ENCODE data around the gene S100A9. TPM values are rescaled to one million over a fixed set of nuclear protein-coding genes. Genes with fewer than 3 reads are reported as not detected.
A peak's percentile ranks its signal among the peaks of the same experiment; 100 is the strongest.

S100A9 gene
- total and polyA plus RNA-seq, 4 donors = 110 to 485 (median 203) TPM

- DNase-seq = no peak
- Histone ChIP-seq H3K27me3 (ENCODE audit: control insufficient read depth in 1 of 2, insufficient read depth in 2 of 2, low read length in 1 of 2) (no peaks in the 10 kb centered on the region), H3K9me3 (ENCODE audit: control insufficient read depth, low read length) (no peaks in the 10 kb centered on the region), H3K27ac (ENCODE audit: low read depth in 1 of 2, low read length in 2 of 2) (no peak within 1 kb of the TSS), H3K4me1 (ENCODE audit: control insufficient read depth in 1 of 2, insufficient read depth in 2 of 2, low read length in 2 of 2) (no peaks in the 10 kb centered on the region), H3K36me3 (ENCODE audit: control insufficient read depth in 1 of 2, insufficient read depth in 2 of 2, low read length in 1 of 2) (no peaks in the 10 kb centered on the region), H3K4me3 (ENCODE audit: low read length in 2 of 2) (no peak within 1 kb of the TSS)
- intact Hi-C loops (cut with DNase I) = no loop called here
- no peak for ATAC-seq (ENCODE audit: low FRiP score)
- WGBS, 2 donors = 62 to 65% methylated on average over 10 of the region's 10 CpGs
Observed at GRCh38 chr1:153348511-153349362, 8.9 kb upstream of the S100A9 start, which contains the start of gene PGLYRP4. Gene PGLYRP4 (minus strand): TSS chr1:153348841. CDS start chr1:153347932, 909 bp downstream.

DNA sequence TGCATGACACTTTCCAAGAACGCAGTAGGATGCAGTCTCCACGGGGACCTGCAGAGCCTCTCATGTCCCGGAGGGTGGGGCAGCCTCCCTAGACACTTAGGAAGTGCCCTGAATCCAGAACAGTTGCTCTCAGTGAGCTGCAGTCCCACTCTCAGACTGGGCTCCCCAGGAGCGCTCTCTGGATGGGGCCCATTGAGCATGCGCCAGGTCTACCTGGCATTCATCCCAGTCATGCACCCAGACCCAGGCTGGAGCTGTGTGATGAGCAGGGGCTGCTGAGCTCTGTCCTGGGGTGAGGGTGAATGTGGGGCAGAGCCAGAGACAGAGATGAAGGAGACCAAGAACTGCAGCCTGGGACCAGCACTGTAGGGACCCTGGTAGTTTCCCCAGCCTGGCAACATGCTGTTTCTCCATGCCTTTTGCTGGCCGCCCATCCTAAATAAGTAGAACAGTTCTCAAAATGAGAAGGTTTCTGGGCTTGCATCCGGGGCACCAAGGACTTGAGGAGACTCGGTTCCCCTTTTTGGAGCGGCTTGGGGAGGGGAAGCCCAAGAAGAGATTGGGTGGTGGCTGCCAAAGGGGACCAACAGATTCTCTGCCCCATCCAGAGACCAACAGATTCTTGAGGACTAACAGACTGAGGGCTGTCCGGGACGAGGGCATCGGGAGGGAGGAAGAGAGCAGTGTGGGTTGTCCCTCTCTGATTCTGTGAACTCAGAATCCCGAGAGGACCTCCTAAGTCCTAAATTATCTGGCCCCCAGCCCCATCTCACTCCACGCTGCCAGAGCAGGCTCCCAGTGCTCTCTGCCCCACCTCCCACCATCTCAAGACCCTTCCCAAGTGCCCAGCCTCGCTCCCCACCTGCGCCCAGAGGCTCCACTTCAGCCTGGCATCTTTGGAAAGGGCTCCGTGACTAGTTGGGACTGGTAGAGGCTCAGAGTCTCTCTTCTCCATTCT is 8.0 kb upstream of the S100A9 start:
- Histone ChIP-seq H3K9me3 (ENCODE audit: control insufficient read depth, low read length) (no peaks in the 10 kb centered on the region), H3K4me1 (ENCODE audit: control insufficient read depth in 1 of 2, insufficient read depth in 2 of 2, low read length in 2 of 2) (no peaks in the 10 kb centered on the region), H3K36me3 (ENCODE audit: control insufficient read depth in 1 of 2, insufficient read depth in 2 of 2, low read length in 1 of 2) (no peaks in the 10 kb centered on the region), H3K4me3 (ENCODE audit: low read length in 2 of 2) (no peak overlapping the region), H3K27ac (ENCODE audit: low read depth in 1 of 2, low read length in 2 of 2) (no peak overlapping the region), H3K27me3 (ENCODE audit: control insufficient read depth in 1 of 2, insufficient read depth in 2 of 2, low read length in 1 of 2) (no peaks in the 10 kb centered on the region)
- intact Hi-C loops (cut with DNase I) = loop anchor here in 1 of 2 donors (5.0 to 10.0 kb wide), 3 partner anchors 115 to 635 kb away; partner anchors contain the start of genes RAB13 and S100A7
- WGBS, 2 donors = 59 to 61% methylated on average over 17 of the region's 17 CpGs
- ATAC-seq (ENCODE audit: low FRiP score) (no peak), DNase-seq (no peak)

GRCh38 chr1:153350321-153350957 is 7.2 kb upstream of the S100A9 start:
- H3K27me3 ChIP-seq (ENCODE audit: control insufficient read depth in 1 of 2, insufficient read depth in 2 of 2, low read length in 1 of 2) = no peaks in the 10 kb centered on the region
- intact Hi-C loops (cut with DNase I) = loop anchor here in 1 of 2 donors (5.0 to 10.0 kb wide), 3 partner anchors 114 to 634 kb away; partner anchors contain the start of genes RAB13 and S100A7
- 17 to 39% methylated on average over 1 of the region's 1 CpG for WGBS, 2 donors

GRCh38 chr1:153352523-153352922 is 5.1 kb upstream of the S100A9 start:
- H3K4me1 ChIP-seq (ENCODE audit: control insufficient read depth in 1 of 2, insufficient read depth in 2 of 2, low read length in 2 of 2) = no peaks in the 10 kb centered on the region
- H3K4me3 ChIP-seq (ENCODE audit: low read length in 2 of 2) = no peak overlapping the region
- no peaks in the 10 kb centered on the region for H3K36me3 ChIP-seq (ENCODE audit: control insufficient read depth in 1 of 2, insufficient read depth in 2 of 2, low read length in 1 of 2)
- ATAC-seq (ENCODE audit: low FRiP score) (peak; percentile 83), DNase-seq (peak; percentile 79 to 85)
- no peaks in the 10 kb centered on the region for H3K27me3 ChIP-seq (ENCODE audit: control insufficient read depth in 1 of 2, insufficient read depth in 2 of 2, low read length in 1 of 2)
- WGBS, 2 donors = 0% methylated on average over 4 of the region's 4 CpGs
- no peaks in the 10 kb centered on the region for H3K9me3 ChIP-seq (ENCODE audit: control insufficient read depth, low read length)
- intact Hi-C loops (cut with DNase I) = loop anchor here (1.0 to 10.0 kb wide), 5 partner anchors 112 to 632 kb away; partner anchors contain the start of genes RAB13 (in 1 of the 2) and S100A7 (in 1 of the 2)
- no peak overlapping the region for H3K27ac ChIP-seq (ENCODE audit: low read depth in 1 of 2, low read length in 2 of 2)

More at GRCh38 chr1:153350321-153350957, 7.2 kb upstream of the S100A9 start:
- DNase-seq = no peak
- no peak overlapping the region for H3K4me3 ChIP-seq (ENCODE audit: low read length in 2 of 2)
- no peak overlapping the region for H3K27ac ChIP-seq (ENCODE audit: low read depth in 1 of 2, low read length in 2 of 2)
- no peaks in the 10 kb centered on the region for H3K9me3 ChIP-seq (ENCODE audit: control insufficient read depth, low read length)
- no peaks in the 10 kb centered on the region for H3K4me1 ChIP-seq (ENCODE audit: control insufficient read depth in 1 of 2, insufficient read depth in 2 of 2, low read length in 2 of 2)
- no peak for ATAC-seq (ENCODE audit: low FRiP score)
- H3K36me3 ChIP-seq (ENCODE audit: control insufficient read depth in 1 of 2, insufficient read depth in 2 of 2, low read length in 1 of 2) = no peaks in the 10 kb centered on the region

DNA sequence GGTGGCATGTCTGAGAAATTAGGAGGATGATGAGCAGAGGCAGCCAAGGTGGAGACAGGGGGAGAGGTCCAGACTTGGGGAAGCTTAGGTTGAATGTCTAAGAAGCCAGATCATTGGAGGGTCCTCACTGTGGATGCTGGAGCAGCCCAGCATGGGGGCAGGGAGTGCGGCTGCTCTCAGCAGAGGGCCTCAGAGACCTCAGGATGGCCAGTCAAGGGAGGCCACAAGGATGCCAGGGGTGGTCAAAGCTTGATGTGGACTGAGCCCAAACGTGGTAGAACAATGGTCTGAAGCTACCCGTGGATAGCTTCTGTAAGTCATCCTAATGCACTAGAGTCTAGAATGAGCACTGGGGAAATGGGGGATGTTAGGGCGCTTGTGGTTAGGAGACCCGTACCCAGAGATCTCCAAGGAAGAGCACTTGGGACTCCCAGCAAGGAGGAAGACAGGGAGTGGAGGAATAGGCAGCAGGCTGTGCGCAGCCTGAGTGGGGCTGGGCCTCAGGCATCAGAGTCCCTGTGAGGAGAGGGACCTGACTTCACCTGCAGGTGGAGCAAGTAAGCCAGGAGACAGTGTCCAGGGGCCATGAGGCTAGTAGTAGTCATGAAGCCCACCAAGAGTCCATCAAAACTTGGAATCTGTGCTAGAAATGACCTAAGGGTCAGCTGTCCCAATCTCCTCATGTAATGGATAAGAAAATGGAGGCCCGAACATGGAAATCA is 4.3 kb upstream of the S100A9 start:
- Histone ChIP-seq H3K27ac (ENCODE audit: low read depth in 1 of 2, low read length in 2 of 2) (no peak overlapping the region), H3K27me3 (ENCODE audit: control insufficient read depth in 1 of 2, insufficient read depth in 2 of 2, low read length in 1 of 2) (no peaks in the 10 kb centered on the region), H3K36me3 (ENCODE audit: control insufficient read depth in 1 of 2, insufficient read depth in 2 of 2, low read length in 1 of 2) (no peaks in the 10 kb centered on the region), H3K9me3 (ENCODE audit: control insufficient read depth, low read length) (no peaks in the 10 kb centered on the region), H3K4me3 (ENCODE audit: low read length in 2 of 2) (no peak overlapping the region), H3K4me1 (ENCODE audit: control insufficient read depth in 1 of 2, insufficient read depth in 2 of 2, low read length in 2 of 2) (no peaks in the 10 kb centered on the region)
- ATAC-seq (ENCODE audit: low FRiP score) = no peak
- WGBS, 2 donors = 78 to 86% methylated on average over 7 of the region's 7 CpGs
- intact Hi-C loops (cut with DNase I) = loop anchor here in 1 of 2 donors (2.0 to 10.0 kb wide), 4 partner anchors 111 to 631 kb away; partner anchors contain the start of genes RAB13 and S100A7
- no peak for DNase-seq

DNA sequence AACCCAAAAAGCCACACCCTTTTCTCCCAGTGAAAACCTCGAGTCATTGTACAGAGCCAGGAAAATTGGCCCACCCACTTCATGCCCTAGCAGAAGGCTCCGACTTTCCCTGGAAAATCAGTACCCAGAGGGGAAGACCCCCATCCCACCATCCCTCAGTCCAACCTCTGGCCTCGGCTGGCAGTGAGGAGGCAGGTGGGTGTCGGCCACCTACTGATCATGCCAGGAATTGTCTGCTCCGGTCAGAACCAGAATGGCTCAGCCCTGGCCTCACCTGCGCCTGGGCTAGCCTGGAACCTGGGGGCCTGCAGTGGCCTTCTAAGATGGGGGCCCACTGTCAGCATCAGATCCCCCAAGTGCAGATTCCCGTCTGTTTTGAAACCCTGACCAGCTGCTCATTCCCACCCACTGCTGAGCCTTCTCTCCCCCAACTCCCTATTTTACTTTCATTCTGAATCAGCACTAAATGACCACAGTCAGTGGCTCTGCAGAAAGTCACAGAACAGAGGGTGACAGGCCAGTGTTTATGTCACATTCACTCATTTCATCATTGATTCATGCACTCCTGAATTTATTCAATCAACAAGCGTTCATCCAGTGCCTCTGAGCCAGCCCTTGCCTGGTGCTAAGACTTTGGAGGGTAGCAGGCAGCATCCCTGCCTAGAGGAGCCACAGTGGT is 3.0 kb upstream of the S100A9 start:
- Histone ChIP-seq H3K27me3 (ENCODE audit: control insufficient read depth in 1 of 2, insufficient read depth in 2 of 2, low read length in 1 of 2) (no peaks in the 10 kb centered on the region), H3K36me3 (ENCODE audit: control insufficient read depth in 1 of 2, insufficient read depth in 2 of 2, low read length in 1 of 2) (no peaks in the 10 kb centered on the region), H3K9me3 (ENCODE audit: control insufficient read depth, low read length) (no peaks in the 10 kb centered on the region), H3K4me3 (ENCODE audit: low read length in 2 of 2) (no peak overlapping the region), H3K4me1 (ENCODE audit: control insufficient read depth in 1 of 2, insufficient read depth in 2 of 2, low read length in 2 of 2) (no peaks in the 10 kb centered on the region), H3K27ac (ENCODE audit: low read depth in 1 of 2, low read length in 2 of 2) (no peak overlapping the region)
- no peak for DNase-seq
- WGBS, 2 donors = 81 to 86% methylated on average over 8 of the region's 8 CpGs
- intact Hi-C loops (cut with DNase I) = loop anchor here in 1 of 2 donors (5.0 to 10.0 kb wide), 3 partner anchors 110 to 630 kb away; partner anchors contain the start of genes RAB13 and S100A7
- no peak for ATAC-seq (ENCODE audit: low FRiP score)

- WGBS, 2 donors = 65 to 66% methylated on average over 10 of the region's 10 CpGs
- Histone ChIP-seq H3K9me3 (ENCODE audit: control insufficient read depth, low read length) (no peaks in the 10 kb centered on the region), H3K36me3 (ENCODE audit: control insufficient read depth in 1 of 2, insufficient read depth in 2 of 2, low read length in 1 of 2) (no peaks in the 10 kb centered on the region), H3K27me3 (ENCODE audit: control insufficient read depth in 1 of 2, insufficient read depth in 2 of 2, low read length in 1 of 2) (no peaks in the 10 kb centered on the region), H3K4me3 (ENCODE audit: low read length in 2 of 2) (no peak overlapping the region), H3K27ac (ENCODE audit: low read depth in 1 of 2, low read length in 2 of 2) (no peak overlapping the region), H3K4me1 (ENCODE audit: control insufficient read depth in 1 of 2, insufficient read depth in 2 of 2, low read length in 2 of 2) (no peaks in the 10 kb centered on the region)
- intact Hi-C loops (cut with DNase I) = loop anchor here in 1 of 2 donors (10.0 kb wide), 2 partner anchors 109 to 629 kb away; partner anchors contain the start of genes RAB13 and S100A7
- peak; percentile 46 for ATAC-seq (ENCODE audit: low FRiP score)
- DNase-seq = peak in 1 of 2 donors; percentile 80
Observed at GRCh38 chr1:153355445-153356071, 2.1 kb upstream of the S100A9 start.

Measured in aorta (tissue), 5 donors.